Activated T-cell treated with anti-CD3 and anti-CD28 coated beads for 48 hours (primary cell): ENCODE data around the gene CTDSP1.

Experiments used
- DNase-seq: peaks from one replicate; pipeline ENCODE4 v3.0.0-alpha.2; 2020; ENCODE audit warnings: low read depth

Gene CTDSP1

GRCh38 chr2:218400167-218400929, 680 bp downstream of the CTDSP1 start:
- DNase-seq = no peak

- no peak for DNase-seq
Measured at GRCh38 chr2:218400930-218401881, 1.5 kb downstream of the CTDSP1 start.

GRCh38 chr2:218401890-218402289, 2.2 kb downstream of the CTDSP1 start:
- no peak for DNase-seq

GRCh38 chr2:218402491-218402901, 2.8 kb downstream of the CTDSP1 start:
- no peak for DNase-seq

GRCh38 chr2:218402911-218403411, 3.3 kb downstream of the CTDSP1 start:
- no peak for DNase-seq

GRCh38 chr2:218403810-218404209, 4.1 kb downstream of the CTDSP1 start:
- no peak for DNase-seq

- DNase-seq = no peak
Measured at GRCh38 chr2:218404351-218405085, 4.8 kb downstream of the CTDSP1 start.

- DNase-seq = no peak
Measured at GRCh38 chr2:218405086-218405745, 5.5 kb downstream of the CTDSP1 start.

GRCh38 chr2:218405746-218406208, 6.1 kb downstream of the CTDSP1 start:
- no peak for DNase-seq

- DNase-seq = peak; percentile 95
Measured at GRCh38 chr2:218406209-218406948, 6.7 kb downstream of the CTDSP1 start.

GRCh38 chr2:218406949-218407618, 7.4 kb downstream of the CTDSP1 start:
- DNase-seq = peak; percentile 50

GRCh38 chr2:218407717-218408116, 8.0 kb downstream of the CTDSP1 start:
- DNase-seq = no peak

GRCh38 chr2:218418321-218418716, 18.7 kb downstream of the CTDSP1 start:
- no peak for DNase-seq

- DNase-seq = no peak
Measured at GRCh38 chr2:218418717-218419458, 19.2 kb downstream of the CTDSP1 start, which contains the start of gene VIL1. VIL1 (plus strand) TSS chr2:218419123; CDS start chr2:218423779, 4,656 bp downstream.

GRCh38 chr2:218419630-218420216, 20.1 kb downstream of the CTDSP1 start:
- DNase-seq = no peak

GRCh38 chr2:218421027-218421426, 21.4 kb downstream of the CTDSP1 start:
- no peak for DNase-seq

- no peak for DNase-seq
Measured at GRCh38 chr2:218422403-218423086, 22.9 kb downstream of the CTDSP1 start.

- no peak for DNase-seq
Measured at GRCh38 chr2:218423584-218423983, 23.9 kb downstream of the CTDSP1 start.
